ENCODE results near the gene AQP10.
"Not testable (repeated sequence)": the region's sequence is repeated elsewhere in the genome, so short reads cannot be mapped to it uniquely, and the experiment has no call there.

The AQP10 gene

GRCh38 chr1:154337253-154337894, 16.5 kb downstream of the AQP10 start:
- H3K9me3 ChIP-seq (ENCODE audit: control insufficient read depth, low read length): no peaks in the 10 kb centered on the region
- H3K4me1 ChIP-seq (ENCODE audit: control insufficient read depth, insufficient read depth, low read length): peaks cover 13% of the 10 kb centered on the region
- no peaks in the 10 kb centered on the region for H3K27me3 ChIP-seq (ENCODE audit: control insufficient read depth, insufficient read depth, low read length)
- no peak overlapping the region for H3K9ac ChIP-seq (ENCODE audit: low read length)
- no peaks in the 10 kb centered on the region for H3K36me3 ChIP-seq (ENCODE audit: control insufficient read depth, insufficient read depth, low read length)
- no peak overlapping the region for H3K4me3 ChIP-seq (ENCODE audit: low read length)

GRCh38 chr1:154338875-154339274, 18.0 kb downstream of the AQP10 start:
- Histone ChIP-seq H3K9ac (ENCODE audit: low read length) (no peak overlapping the region), H3K4me1 (ENCODE audit: control insufficient read depth, insufficient read depth, low read length) (peaks cover 13% of the 10 kb centered on the region), H3K9me3 (ENCODE audit: control insufficient read depth, low read length) (no peaks in the 10 kb centered on the region), H3K4me3 (ENCODE audit: low read length) (no peak overlapping the region), H3K36me3 (ENCODE audit: control insufficient read depth, insufficient read depth, low read length) (no peaks in the 10 kb centered on the region), H3K27me3 (ENCODE audit: control insufficient read depth, insufficient read depth, low read length) (no peaks in the 10 kb centered on the region)

DNA sequence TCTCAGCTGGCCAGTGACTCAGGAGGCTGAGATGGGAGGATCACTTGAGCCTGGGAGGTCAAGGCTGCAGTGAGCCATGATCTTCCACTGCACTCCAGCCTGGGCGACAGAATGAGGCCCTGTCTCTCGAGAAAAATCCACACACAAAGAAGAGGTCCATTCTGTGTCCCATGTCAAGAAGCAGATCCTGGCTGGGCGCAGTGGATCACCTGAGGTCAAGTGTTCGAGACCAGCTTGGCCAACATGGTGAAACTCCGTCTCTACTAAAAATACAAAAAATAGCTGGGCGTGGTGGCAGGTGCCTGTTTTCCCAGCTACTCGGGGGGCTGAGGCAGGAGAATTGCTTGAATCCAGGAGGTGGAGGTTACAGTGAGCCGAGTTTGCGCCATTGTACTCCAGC, 20.5 kb downstream of the AQP10 start:
- not testable (repeated sequence) for H3K4me1 ChIP-seq (ENCODE audit: control insufficient read depth, insufficient read depth, low read length); H3K9me3 ChIP-seq (ENCODE audit: control insufficient read depth, low read length); H3K4me3 ChIP-seq (ENCODE audit: low read length); H3K9ac ChIP-seq (ENCODE audit: low read length); H3K36me3 ChIP-seq (ENCODE audit: control insufficient read depth, insufficient read depth, low read length); H3K27me3 ChIP-seq (ENCODE audit: control insufficient read depth, insufficient read depth, low read length)

DNA sequence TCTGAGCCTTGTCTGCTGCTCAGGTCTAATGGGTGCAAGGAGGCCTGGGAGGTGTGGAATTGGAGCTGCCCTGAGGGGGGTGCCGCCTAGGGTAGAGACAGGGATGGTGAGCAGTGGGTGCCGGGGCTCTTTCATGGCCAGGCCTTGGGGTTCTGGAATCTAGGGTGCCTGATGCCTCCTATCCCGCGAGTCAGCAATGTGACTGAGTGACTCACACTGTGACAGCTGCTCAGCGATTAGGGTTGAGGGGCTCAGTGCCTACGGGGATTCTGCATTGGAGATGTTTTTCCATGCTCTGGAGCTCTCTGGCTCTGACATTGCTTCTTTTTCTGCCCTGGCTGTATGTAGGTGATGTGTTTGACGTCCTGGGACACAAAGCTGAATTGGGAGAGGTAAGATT, 21.2 kb downstream of the AQP10 start:
- no peak overlapping the region for H3K9ac ChIP-seq (ENCODE audit: low read length)
- H3K4me1 ChIP-seq (ENCODE audit: control insufficient read depth, insufficient read depth, low read length): peaks cover 1% of the 10 kb centered on the region
- no peaks in the 10 kb centered on the region for H3K27me3 ChIP-seq (ENCODE audit: control insufficient read depth, insufficient read depth, low read length)
- no peaks in the 10 kb centered on the region for H3K9me3 ChIP-seq (ENCODE audit: control insufficient read depth, low read length)
- H3K36me3 ChIP-seq (ENCODE audit: control insufficient read depth, insufficient read depth, low read length): no peaks in the 10 kb centered on the region
- H3K4me3 ChIP-seq (ENCODE audit: low read length): no peak overlapping the region

GRCh38 chr1:154342836-154343472, 22.1 kb downstream of the AQP10 start:
- no peaks in the 10 kb centered on the region for H3K27me3 ChIP-seq (ENCODE audit: control insufficient read depth, insufficient read depth, low read length)
- no peak overlapping the region for H3K9ac ChIP-seq (ENCODE audit: low read length)
- H3K36me3 ChIP-seq (ENCODE audit: control insufficient read depth, insufficient read depth, low read length): no peaks in the 10 kb centered on the region
- peaks cover 5% of the 10 kb centered on the region for H3K4me1 ChIP-seq (ENCODE audit: control insufficient read depth, insufficient read depth, low read length)
- no peak overlapping the region for H3K4me3 ChIP-seq (ENCODE audit: low read length)
- no peaks in the 10 kb centered on the region for H3K9me3 ChIP-seq (ENCODE audit: control insufficient read depth, low read length)

DNA sequence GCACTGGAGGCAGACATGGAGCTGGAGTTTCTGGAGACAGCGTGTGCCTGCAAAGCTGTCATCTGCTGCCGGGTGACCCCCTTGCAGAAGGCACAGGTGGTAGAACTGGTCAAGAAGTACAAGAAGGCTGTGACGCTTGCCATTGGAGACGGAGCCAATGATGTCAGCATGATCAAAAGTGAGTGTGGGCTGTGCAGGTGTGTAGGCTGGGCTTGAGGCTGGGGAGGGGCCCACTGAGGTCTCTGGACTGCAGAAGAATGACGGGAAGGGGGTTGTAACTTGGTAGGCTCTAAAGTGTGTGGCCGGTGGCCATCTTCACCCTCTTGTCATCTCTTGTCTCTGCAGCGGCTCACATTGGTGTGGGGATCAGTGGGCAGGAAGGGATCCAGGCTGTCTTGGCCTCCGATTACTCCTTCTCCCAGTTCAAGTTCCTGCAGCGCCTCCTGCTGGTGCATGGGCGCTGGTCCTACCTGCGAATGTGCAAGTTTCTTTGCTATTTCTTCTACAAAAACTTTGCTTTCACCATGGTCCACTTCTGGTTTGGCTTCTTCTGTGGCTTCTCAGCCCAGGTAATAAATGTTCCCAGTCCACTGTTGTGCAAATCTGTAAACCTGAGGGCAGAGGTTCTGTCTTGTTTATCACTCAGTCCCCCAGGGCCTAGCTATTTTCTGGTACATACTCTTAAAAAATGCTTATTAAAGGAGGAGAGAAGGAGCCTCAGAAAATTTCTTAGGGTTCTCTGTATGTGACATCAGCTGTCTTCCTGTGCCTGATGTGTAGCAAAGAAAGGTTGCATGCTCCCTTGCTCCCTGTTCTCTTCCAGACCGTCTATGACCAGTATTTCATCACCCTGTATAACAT, 24.3 kb downstream of the AQP10 start:
- Histone ChIP-seq H3K36me3 (ENCODE audit: control insufficient read depth, insufficient read depth, low read length) (no peaks in the 10 kb centered on the region), H3K4me3 (ENCODE audit: low read length) (no peak overlapping the region), H3K9ac (ENCODE audit: low read length) (no peak overlapping the region), H3K4me1 (ENCODE audit: control insufficient read depth, insufficient read depth, low read length) (peaks cover 6% of the 10 kb centered on the region), H3K27me3 (ENCODE audit: control insufficient read depth, insufficient read depth, low read length) (no peaks in the 10 kb centered on the region), H3K9me3 (ENCODE audit: control insufficient read depth, low read length) (no peaks in the 10 kb centered on the region)

GRCh38 chr1:154346276-154346917, 25.5 kb downstream of the AQP10 start:
- Histone ChIP-seq H3K4me1 (ENCODE audit: control insufficient read depth, insufficient read depth, low read length) (peaks cover 15% of the 10 kb centered on the region), H3K9me3 (ENCODE audit: control insufficient read depth, low read length) (no peaks in the 10 kb centered on the region), H3K9ac (ENCODE audit: low read length) (no peak overlapping the region), H3K27me3 (ENCODE audit: control insufficient read depth, insufficient read depth, low read length) (no peaks in the 10 kb centered on the region), H3K36me3 (ENCODE audit: control insufficient read depth, insufficient read depth, low read length) (no peaks in the 10 kb centered on the region), H3K4me3 (ENCODE audit: low read length) (no peak overlapping the region)

DNA sequence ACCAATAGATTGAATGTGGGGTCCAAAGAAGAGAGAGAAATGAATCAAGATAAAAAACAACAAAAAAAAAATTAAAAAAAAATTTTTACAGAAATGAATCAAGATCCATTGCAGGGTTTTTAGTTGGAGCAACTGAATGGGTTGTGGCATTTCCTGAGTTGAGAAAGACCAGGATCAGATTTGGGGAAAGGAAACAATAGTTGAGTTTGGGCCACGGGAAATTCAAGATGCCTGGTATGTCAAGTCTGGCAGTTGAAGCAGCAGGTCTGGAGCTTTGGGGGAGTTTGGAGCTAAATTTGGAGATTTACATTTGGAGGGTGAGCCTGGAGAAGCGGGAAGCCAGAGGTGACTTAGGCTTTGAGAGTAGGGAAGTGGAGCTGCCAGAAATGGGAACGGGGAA, 27.1 kb downstream of the AQP10 start:
- Histone ChIP-seq H3K4me1 (ENCODE audit: control insufficient read depth, insufficient read depth, low read length) (peaks cover 31% of the 10 kb centered on the region), H3K27me3 (ENCODE audit: control insufficient read depth, insufficient read depth, low read length) (no peaks in the 10 kb centered on the region), H3K9ac (ENCODE audit: low read length) (no peak overlapping the region), H3K4me3 (ENCODE audit: low read length) (no peak overlapping the region), H3K9me3 (ENCODE audit: control insufficient read depth, low read length) (no peaks in the 10 kb centered on the region), H3K36me3 (ENCODE audit: control insufficient read depth, insufficient read depth, low read length) (no peaks in the 10 kb centered on the region)

- peaks cover 37% of the 10 kb centered on the region for H3K4me1 ChIP-seq (ENCODE audit: control insufficient read depth, insufficient read depth, low read length)
- no peak overlapping the region for H3K9ac ChIP-seq (ENCODE audit: low read length)
- H3K27me3 ChIP-seq (ENCODE audit: control insufficient read depth, insufficient read depth, low read length): no peaks in the 10 kb centered on the region
- H3K9me3 ChIP-seq (ENCODE audit: control insufficient read depth, low read length): no peaks in the 10 kb centered on the region
- no peak overlapping the region for H3K4me3 ChIP-seq (ENCODE audit: low read length)
- H3K36me3 ChIP-seq (ENCODE audit: control insufficient read depth, insufficient read depth, low read length): no peaks in the 10 kb centered on the region
Observed at GRCh38 chr1:154348429-154349076, 27.7 kb downstream of the AQP10 start.

DNA sequence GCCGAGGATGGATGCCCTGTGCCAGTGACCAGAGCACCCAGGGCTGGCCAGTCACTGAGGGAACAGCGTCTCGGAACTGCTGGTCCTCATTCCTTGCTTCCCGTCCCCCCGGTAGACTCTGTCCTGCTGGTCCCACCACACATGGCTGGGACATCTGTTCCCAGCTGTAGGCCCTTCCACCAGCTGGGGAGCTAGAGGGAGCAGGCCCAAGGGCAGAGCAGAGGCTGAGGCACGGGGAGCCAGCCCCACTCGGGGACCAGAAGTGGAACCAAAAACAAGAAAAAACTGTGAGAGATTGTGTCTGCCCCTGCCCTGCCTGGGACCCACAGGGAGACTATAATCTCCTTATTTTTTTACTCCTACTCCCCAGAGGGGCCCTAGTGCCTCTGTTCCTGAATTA, 28.2 kb downstream of the AQP10 start:
- Histone ChIP-seq H3K4me3 (ENCODE audit: low read length) (no peak overlapping the region), H3K36me3 (ENCODE audit: control insufficient read depth, insufficient read depth, low read length) (no peaks in the 10 kb centered on the region), H3K9ac (ENCODE audit: low read length) (no peak overlapping the region), H3K27me3 (ENCODE audit: control insufficient read depth, insufficient read depth, low read length) (no peaks in the 10 kb centered on the region), H3K9me3 (ENCODE audit: control insufficient read depth, low read length) (no peaks in the 10 kb centered on the region), H3K4me1 (ENCODE audit: control insufficient read depth, insufficient read depth, low read length) (peaks cover 42% of the 10 kb centered on the region)

DNA sequence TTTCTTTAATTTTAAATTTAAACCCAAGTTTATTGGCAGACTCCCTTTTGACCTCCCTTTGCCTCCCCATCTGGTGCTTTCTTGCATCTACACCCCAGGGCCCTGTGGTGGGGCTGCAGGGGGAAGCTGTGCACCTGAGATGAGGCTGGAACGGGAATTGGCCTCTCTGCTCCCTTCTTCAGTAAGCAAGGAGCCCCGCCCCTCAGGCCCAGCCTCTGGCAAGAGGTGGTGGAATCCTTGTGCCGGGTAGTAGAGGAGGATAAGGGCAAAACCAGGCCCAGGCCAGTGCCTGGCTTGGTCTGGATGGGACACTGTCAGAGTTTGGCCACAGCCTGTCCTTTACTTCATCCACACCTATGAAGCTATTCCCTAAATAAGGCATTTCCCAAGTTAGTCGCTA, 29.5 kb downstream of the AQP10 start:
- no peaks in the 10 kb centered on the region for H3K36me3 ChIP-seq (ENCODE audit: control insufficient read depth, insufficient read depth, low read length)
- no peaks in the 10 kb centered on the region for H3K27me3 ChIP-seq (ENCODE audit: control insufficient read depth, insufficient read depth, low read length)
- H3K9ac ChIP-seq (ENCODE audit: low read length): no peak overlapping the region
- no peaks in the 10 kb centered on the region for H3K9me3 ChIP-seq (ENCODE audit: control insufficient read depth, low read length)
- H3K4me1 ChIP-seq (ENCODE audit: control insufficient read depth, insufficient read depth, low read length): peaks cover 55% of the 10 kb centered on the region
- H3K4me3 ChIP-seq (ENCODE audit: low read length): no peak overlapping the region

Data from mucosa of stomach (tissue), 1 donor.